Kidney (tissue), 14 donors: Measurements from ENCODE around the gene IFT52. TPM values are rescaled to one million over a fixed set of nuclear protein-coding genes. Genes with fewer than 3 reads are reported as not detected.
A peak's percentile ranks its signal among the peaks of the same experiment; 100 is the strongest.

Experiments used
- DNase-seq, 5 donors: peaks; one replicate each; pipeline ENCODE4 v3.0.0-alpha.2; 2013 to 2020
- FAIRE-seq: peaks from 2 replicates; lab custom pipeline; 2012; peaks lifted over from hg19 to GRCh38; lab: Jason Lieb, UNC
- H3K27ac ChIP-seq, 2 donors: one replicate each; pipeline ENCODE4 v1.7.0; 2013; ENCODE audit warnings: low read depth in 2 of 2, low read length in 2 of 2, inconsistent platforms in 1 of 2
- H3K27me3 ChIP-seq: one replicate; pipeline ENCODE4 v1.7.1; 2013; ENCODE audit warnings: low read length, inconsistent platforms; ENCODE audit not compliant: control insufficient read depth, insufficient read depth
- H3K36me3 ChIP-seq, 3 donors: one replicate each; pipeline versions ENCODE4 v1.7.0 to v1.7.1; 2013; ENCODE audit warnings: low read length in 3 of 3, control low read depth in 1 of 3, inconsistent platforms in 1 of 3; ENCODE audit not compliant: insufficient read depth in 3 of 3, control insufficient read depth in 2 of 3
- H3K4me1 ChIP-seq, 3 donors: one replicate each; pipeline versions ENCODE4 v1.7.0 to v1.7.1; 2013; ENCODE audit warnings: low read length in 3 of 3, inconsistent platforms in 1 of 3, low read depth in 1 of 3; ENCODE audit not compliant: control insufficient read depth in 2 of 3, insufficient read depth in 2 of 3
- H3K4me3 ChIP-seq, 3 donors: one replicate each; pipeline versions ENCODE4 v1.7.0 to v1.8.1; 2013; ENCODE audit warnings: low read length in 3 of 3, control low read depth in 1 of 3, inconsistent platforms in 1 of 3
- H3K9ac ChIP-seq, 3 donors: one replicate each; pipeline versions ENCODE4 v1.7.0 to v1.7.1; 2013; ENCODE audit warnings: low read length in 3 of 3, control low read depth in 1 of 3, inconsistent platforms in 1 of 3
- H3K9me3 ChIP-seq, 3 donors: one replicate each; pipeline versions ENCODE4 v1.7.0 to v1.7.1; 2013; ENCODE audit warnings: low read length in 3 of 3, control low read depth in 1 of 3, inconsistent platforms in 1 of 3; ENCODE audit not compliant: control insufficient read depth in 2 of 3, insufficient read depth in 1 of 3
- intact Hi-C: fragments of 100-400 bp; cut with DNase I; formaldehyde crosslinking; loops from one replicate; pipeline ENCODE4 v1.11.1; 2022
- polyA plus RNA-seq: library from polyadenylated mRNA; stranded (reverse); fragments of 350-450 nt; fragmentation: Illumina TruSeq; extraction: RNeasy Lipid Tissue Mini Kit (QIAGEN cat#74804); gene quantifications from one replicate; pipeline ENCODE4 v1.2.3, GENCODE V29; 2014; ENCODE audit warnings: low read depth, low replicate concordance; ENCODE audit not compliant: insufficient read depth
- total RNA-seq: library from RNA; stranded (reverse); fragmentation: NEBNext Ultra II Directional; extraction: Animal tissue kit (Norgen Biotek cat#: 25700); gene quantifications from one replicate; pipeline ENCODE4 v1.2.1, GENCODE V29; 2021
- TF ChIP-seq, protein P1 (sequence below): IDR thresholded peaks from 3 replicates; pipeline ENCODE4 v1.5.1; 2012; ENCODE audit warnings: mild to moderate bottlenecking, moderate library complexity, borderline replicate concordance; ENCODE audit not compliant: insufficient read depth; ENCODE audit errors: extremely low read depth
- donor health status: control.
- donor health status: control.
- donor health status: control.
- donor health status: control.
- donor health status: control.
- donor health status: DM: yes; HTN: yes; CAD: no.
- donor health status: Normal renal cell carcinoma (clear cell type).

The IFT52 gene
- total and polyA plus RNA-seq, 2 donors from 2014 or later: 27.0 to 35.2 TPM

DNA sequence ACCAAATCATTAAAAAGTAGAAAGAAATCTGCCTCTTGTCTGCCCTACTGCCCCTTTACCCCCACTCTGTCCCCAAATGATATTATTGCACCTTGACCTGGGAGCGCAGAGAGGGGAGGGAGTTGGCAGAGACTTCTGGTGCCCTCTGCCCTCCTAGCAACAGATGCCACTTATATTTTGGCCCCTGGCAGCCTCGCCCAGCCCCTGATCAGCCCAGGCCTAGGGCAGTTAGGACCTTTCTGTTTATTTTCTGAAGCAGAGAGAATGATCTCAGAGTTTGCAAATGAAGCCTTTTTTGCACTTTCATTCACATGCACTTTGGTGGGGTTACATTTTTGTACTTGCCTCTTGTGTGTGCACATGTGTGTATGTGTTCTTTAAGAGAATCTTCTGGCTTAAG is 40.3 kb upstream of the IFT52 start:
- H3K4me3 ChIP-seq: no peak overlapping the region
- intact Hi-C loops: no loop called here
- TF ChIP-seq, protein P1, sequence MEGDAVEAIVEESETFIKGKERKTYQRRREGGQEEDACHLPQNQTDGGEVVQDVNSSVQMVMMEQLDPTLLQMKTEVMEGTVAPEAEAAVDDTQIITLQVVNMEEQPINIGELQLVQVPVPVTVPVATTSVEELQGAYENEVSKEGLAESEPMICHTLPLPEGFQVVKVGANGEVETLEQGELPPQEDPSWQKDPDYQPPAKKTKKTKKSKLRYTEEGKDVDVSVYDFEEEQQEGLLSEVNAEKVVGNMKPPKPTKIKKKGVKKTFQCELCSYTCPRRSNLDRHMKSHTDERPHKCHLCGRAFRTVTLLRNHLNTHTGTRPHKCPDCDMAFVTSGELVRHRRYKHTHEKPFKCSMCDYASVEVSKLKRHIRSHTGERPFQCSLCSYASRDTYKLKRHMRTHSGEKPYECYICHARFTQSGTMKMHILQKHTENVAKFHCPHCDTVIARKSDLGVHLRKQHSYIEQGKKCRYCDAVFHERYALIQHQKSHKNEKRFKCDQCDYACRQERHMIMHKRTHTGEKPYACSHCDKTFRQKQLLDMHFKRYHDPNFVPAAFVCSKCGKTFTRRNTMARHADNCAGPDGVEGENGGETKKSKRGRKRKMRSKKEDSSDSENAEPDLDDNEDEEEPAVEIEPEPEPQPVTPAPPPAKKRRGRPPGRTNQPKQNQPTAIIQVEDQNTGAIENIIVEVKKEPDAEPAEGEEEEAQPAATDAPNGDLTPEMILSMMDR: no peak
- peak in 1 of 5 donors; percentile 3 for DNase-seq
- no peaks in the 10 kb centered on the region for H3K9me3 ChIP-seq
- peaks cover 0 to 15% (median 10%) of the 10 kb centered on the region in 3 donors for H3K4me1 ChIP-seq
- FAIRE-seq: no peak
- no peaks in the 10 kb centered on the region for H3K27me3 ChIP-seq
- H3K36me3 ChIP-seq: no peaks in the 10 kb centered on the region
- no peak overlapping the region for H3K9ac ChIP-seq
- H3K27ac ChIP-seq: no peak overlapping the region

DNA sequence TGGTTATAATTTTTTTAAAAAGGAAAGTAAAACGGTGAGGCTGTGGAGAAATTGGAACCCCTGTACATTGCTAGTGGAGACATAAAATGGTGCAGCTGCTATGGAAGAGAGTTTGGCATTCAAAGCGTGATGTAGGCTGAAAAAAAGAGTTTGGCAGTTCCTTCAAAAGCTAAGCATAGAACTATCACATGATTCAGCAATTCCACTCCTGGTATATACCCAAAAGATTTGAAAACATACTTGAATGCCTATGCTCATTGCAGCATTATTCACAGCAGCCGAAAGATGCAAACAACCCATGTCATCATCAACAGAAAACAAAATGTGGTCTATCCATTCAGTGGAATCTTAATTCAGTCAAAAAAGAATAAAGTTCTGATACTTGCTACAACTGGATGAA is 36.4 kb upstream of the IFT52 start:
- Histone ChIP-seq H3K36me3 (no peaks in the 10 kb centered on the region), H3K4me3 (no peak overlapping the region), H3K27ac (no peak overlapping the region), H3K9me3 (no peaks in the 10 kb centered on the region), H3K4me1 (peaks cover 0 to 19% (median 15%) of the 10 kb centered on the region in 3 donors), H3K27me3 (no peaks in the 10 kb centered on the region), H3K9ac (no peak overlapping the region)
- DNase-seq (no peak), FAIRE-seq (no peak)
- TF ChIP-seq, protein P1: no peak
- intact Hi-C loops: no loop called here

DNA sequence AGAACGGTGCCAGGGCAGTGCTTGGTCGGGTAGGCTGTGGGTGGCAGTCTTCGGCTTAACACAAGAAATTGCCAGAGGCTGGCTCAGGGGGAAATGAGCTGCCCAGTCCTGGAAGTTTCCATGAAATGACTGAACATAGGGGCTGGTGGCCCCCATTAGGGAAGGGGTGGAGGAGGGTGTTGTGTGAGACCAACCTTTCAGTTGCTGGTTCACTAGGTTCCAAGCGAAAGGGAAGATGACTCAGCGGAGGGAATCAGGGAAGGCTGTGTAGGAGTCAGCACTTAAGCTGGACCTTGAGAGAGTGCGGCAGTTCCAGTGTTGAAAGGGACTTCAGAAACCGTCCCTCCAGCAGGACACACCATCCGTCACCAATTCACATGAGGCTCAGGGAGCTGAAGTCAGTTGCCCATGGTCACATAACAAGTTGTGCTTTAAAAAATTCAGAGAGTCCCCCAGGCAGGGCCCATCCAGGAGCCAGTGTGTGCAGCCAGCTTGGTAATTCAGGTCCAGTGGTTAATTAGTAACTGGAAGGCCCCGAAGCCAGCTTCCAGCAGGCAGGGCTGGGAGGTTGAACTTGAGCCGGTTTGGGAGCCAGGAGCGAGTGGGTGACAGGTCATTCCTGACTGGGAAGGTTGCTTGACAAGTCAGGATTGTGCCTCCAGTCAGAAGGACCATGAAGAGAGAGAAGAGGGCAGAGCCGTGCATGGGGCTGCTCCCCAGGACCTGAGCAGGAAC is 32.2 kb upstream of the IFT52 start, which contains the start of gene SGK2:
SGK2 (plus strand) TSS at position 616 of the 735 bp plus-strand sequence. CDS start 7,469 bp downstream, outside the sequence.
- intact Hi-C loops: no loop called here

More for the DNA sequence above, 32.2 kb upstream of the IFT52 start, which contains the start of gene SGK2:
- Histone ChIP-seq H3K4me1 (peaks cover 0 to 17% (median 9%) of the 10 kb centered on the region in 3 donors), H3K9ac (peak within 1 kb of the TSS in 2 of 3 donors; percentile 56 to 83), H3K36me3 (no peaks in the 10 kb centered on the region), H3K27me3 (no peaks in the 10 kb centered on the region), H3K27ac (peak within 1 kb of the TSS; percentile 81 to 92), H3K4me3 (peak within 1 kb of the TSS; percentile 42 to 75 (median 69)), H3K9me3 (no peaks in the 10 kb centered on the region)
- TF ChIP-seq, protein P1: no peak
- peak; percentile 88 to 93 (median 89) for DNase-seq
- FAIRE-seq: no peak
